DND-41 (cell line): ENCODE measurements around the gene TFF2.

Experiments used
- ATAC-seq: fragments of 200-7000 bp; cut with Tn5 transposase; 3 replicates; pipeline ENCODE4 v1.9.1; 2021; ENCODE audit warnings: low read depth; ENCODE audit not compliant: insufficient read depth
- DNase-seq: peaks from one replicate; pipeline ENCODE4 v3.0.0-alpha.2; 2020
- H2AFZ ChIP-seq: 2 replicates; pipeline ENCODE4 v1.6.0; 2012; ENCODE audit warnings: low read depth, low read length
- H3K27ac ChIP-seq: 2 replicates; pipeline ENCODE4 v1.5.1; 2012; ENCODE audit warnings: low read length, inconsistent platforms
- H3K27me3 ChIP-seq: fragments of 200-600 bp; sonication (generic); 2 replicates; pipeline ENCODE4 v1.6.0; 2012; ENCODE audit warnings: low read length, mild to moderate bottlenecking, inconsistent platforms; ENCODE audit not compliant: insufficient read depth, poor library complexity
- H3K36me3 ChIP-seq: 2 replicates; pipeline ENCODE4 v1.5.1; 2012; ENCODE audit warnings: low read length, inconsistent platforms; ENCODE audit not compliant: insufficient read depth
- H3K4me1 ChIP-seq: 2 replicates; pipeline ENCODE4 v1.5.1; 2012; ENCODE audit warnings: mild to moderate bottlenecking, low read length; ENCODE audit not compliant: insufficient read depth
- H3K4me2 ChIP-seq: 2 replicates; pipeline ENCODE4 v1.6.0; 2012; ENCODE audit warnings: mild to moderate bottlenecking, moderate library complexity, low read length, inconsistent platforms; ENCODE audit not compliant: insufficient read depth
- H3K4me3 ChIP-seq, 2 experiments: fragments of 200-600 bp in 1 of 2; shearing (Covaris generic) in 1 of 2; 2 replicates each; pipeline ENCODE4 v1.5.1; 2012 to 2016; ENCODE audit warnings: inconsistent platforms in 2 of 2, low read length in 2 of 2, mild to moderate bottlenecking in 2 of 2, low read depth in 1 of 2, moderate library complexity in 1 of 2
- H3K79me2 ChIP-seq: 2 replicates; pipeline ENCODE4 v1.6.0; 2012; ENCODE audit warnings: low read length, inconsistent platforms; ENCODE audit not compliant: insufficient read depth
- H3K9ac ChIP-seq: 2 replicates; pipeline ENCODE4 v1.6.0; 2012; ENCODE audit warnings: low read depth, mild to moderate bottlenecking, inconsistent platforms, low read length, moderate library complexity
- H3K9me3 ChIP-seq: 2 replicates; pipeline ENCODE4 v1.5.1; 2012; ENCODE audit warnings: low read length, moderate library complexity, mild to moderate bottlenecking, inconsistent platforms; ENCODE audit not compliant: insufficient read depth, severe bottlenecking
- H4K20me1 ChIP-seq: 2 replicates; pipeline ENCODE4 v1.6.0; 2012; ENCODE audit warnings: low read length; ENCODE audit not compliant: insufficient read depth
- EZH2 ChIP-seq: IDR thresholded peaks from 3 replicates; pipeline ENCODE4 v1.6.1; 2012; ENCODE audit warnings: borderline replicate concordance, low read depth, mild to moderate bottlenecking, moderate library complexity, low read length, inconsistent platforms; ENCODE audit not compliant: severe bottlenecking
- TF ChIP-seq, protein P1 (sequence below): IDR thresholded peaks from 2 replicates; pipeline ENCODE4 v1.5.1; 2012; ENCODE audit warnings: borderline replicate concordance, low read length, moderate library complexity, mild to moderate bottlenecking; ENCODE audit not compliant: poor library complexity, severe bottlenecking; ENCODE audit errors: extremely low read depth

The TFF2 gene

DNA sequence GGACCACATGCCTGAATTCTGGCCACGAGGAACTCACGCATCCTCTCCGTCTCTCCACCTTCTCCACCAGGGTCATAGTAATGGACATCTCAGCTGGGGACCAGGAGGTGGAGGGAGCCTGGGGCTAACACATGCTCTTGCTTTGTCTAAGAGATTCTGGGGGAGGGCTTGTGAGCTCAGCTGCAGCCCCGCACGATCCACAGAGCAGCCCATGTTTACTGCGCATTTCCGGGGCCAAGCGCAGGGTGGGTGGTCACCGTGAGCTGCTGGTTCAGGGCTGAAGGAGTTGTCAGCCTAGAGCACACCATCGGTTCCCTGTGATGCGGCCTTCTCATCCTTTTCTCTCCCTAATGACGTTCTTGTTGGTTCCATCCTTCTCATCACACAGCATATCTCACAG lies 7.5 kb upstream of the TFF2 start:
- Histone ChIP-seq H3K27ac (no peak overlapping the region), H3K9ac (no peak overlapping the region), H3K4me2 (no peak overlapping the region), H3K4me1 (no peaks in the 10 kb centered on the region), H2AFZ (no peak overlapping the region), H3K79me2 (no peaks in the 10 kb centered on the region), H3K9me3 (peaks cover 4% of the 10 kb centered on the region), H4K20me1 (no peaks in the 10 kb centered on the region), H3K4me3 (no peak overlapping the region), H3K27me3 (no peaks in the 10 kb centered on the region), H3K36me3 (no peaks in the 10 kb centered on the region)
- TF ChIP-seq, protein P1, sequence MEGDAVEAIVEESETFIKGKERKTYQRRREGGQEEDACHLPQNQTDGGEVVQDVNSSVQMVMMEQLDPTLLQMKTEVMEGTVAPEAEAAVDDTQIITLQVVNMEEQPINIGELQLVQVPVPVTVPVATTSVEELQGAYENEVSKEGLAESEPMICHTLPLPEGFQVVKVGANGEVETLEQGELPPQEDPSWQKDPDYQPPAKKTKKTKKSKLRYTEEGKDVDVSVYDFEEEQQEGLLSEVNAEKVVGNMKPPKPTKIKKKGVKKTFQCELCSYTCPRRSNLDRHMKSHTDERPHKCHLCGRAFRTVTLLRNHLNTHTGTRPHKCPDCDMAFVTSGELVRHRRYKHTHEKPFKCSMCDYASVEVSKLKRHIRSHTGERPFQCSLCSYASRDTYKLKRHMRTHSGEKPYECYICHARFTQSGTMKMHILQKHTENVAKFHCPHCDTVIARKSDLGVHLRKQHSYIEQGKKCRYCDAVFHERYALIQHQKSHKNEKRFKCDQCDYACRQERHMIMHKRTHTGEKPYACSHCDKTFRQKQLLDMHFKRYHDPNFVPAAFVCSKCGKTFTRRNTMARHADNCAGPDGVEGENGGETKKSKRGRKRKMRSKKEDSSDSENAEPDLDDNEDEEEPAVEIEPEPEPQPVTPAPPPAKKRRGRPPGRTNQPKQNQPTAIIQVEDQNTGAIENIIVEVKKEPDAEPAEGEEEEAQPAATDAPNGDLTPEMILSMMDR = no peak
- no peak for TF ChIP-seq EZH2
- no peak for DNase-seq
- ATAC-seq = no peak

DNA sequence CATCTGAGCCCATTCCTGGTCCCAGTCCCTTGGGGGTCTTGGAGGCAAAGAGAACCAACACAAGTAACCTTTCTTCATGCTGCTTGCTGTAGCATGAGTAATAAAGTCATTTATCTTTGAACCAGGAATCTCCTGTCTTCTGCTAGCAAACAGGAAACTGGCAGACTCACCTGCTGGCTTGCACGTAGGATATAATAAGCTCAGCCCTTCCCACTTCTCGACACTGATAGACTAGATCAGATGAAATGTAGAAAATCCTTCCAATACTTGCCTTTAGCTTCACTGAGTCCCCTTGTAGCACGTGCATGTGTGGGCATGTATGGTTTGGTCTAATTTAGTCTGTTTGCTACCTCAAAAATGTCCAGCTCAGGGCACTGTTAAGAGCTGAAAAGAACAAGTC lies 6.5 kb upstream of the TFF2 start:
- DNase-seq (no peak), ATAC-seq (no peak)
- Histone ChIP-seq H3K9ac (no peak overlapping the region), H3K27me3 (no peaks in the 10 kb centered on the region), H3K79me2 (no peaks in the 10 kb centered on the region), H2AFZ (no peak overlapping the region), H3K4me1 (no peaks in the 10 kb centered on the region), H3K36me3 (no peaks in the 10 kb centered on the region), H3K4me2 (no peak overlapping the region), H3K27ac (no peak overlapping the region), H3K4me3 (no peak overlapping the region), H4K20me1 (no peaks in the 10 kb centered on the region), H3K9me3 (peaks cover 4% of the 10 kb centered on the region)
- no peak for TF ChIP-seq EZH2
- TF ChIP-seq, protein P1 = no peak

DNA sequence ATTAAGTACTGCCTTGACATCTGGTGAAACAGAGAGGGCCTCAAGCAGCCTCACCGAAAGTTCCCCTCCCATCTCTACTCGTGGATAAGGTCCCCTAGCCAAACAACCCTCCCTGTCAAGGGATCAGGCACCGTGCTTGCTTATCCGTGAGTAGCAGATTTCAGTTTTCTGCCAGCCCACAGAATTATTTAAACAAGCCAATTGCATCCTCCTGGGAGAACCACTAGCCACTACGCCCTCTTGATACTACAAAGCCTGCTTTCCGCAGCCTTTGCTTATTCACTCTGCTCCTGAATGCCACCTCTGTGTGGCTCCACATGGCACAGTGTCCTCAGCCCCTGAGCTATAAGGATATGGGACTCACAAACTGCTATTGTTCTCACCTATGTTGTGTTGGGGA lies 5.9 kb upstream of the TFF2 start:
- TF ChIP-seq EZH2 = no peak
- TF ChIP-seq, protein P1 = no peak
- H3K4me3 ChIP-seq = no peak overlapping the region
- H3K9me3 ChIP-seq = peaks cover 4% of the 10 kb centered on the region

DNA sequence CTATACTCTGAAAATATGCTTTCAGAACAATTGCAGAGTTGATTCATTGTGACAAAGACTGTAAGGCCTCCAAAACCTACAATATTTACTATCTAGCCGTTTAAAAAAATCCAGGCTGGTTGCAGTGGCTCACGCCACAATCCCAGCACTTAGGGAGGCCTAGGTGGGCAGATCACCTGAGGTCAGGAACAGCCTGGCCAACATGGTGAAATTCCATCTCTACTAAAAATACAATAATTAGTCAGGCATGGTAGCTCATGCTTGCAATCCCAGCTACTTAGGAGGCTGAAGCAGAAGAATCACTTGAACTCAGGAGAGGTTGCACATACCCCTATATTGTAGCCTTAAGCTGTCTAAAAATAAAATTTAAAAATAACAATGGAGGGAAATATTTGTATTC lies 5.3 kb upstream of the TFF2 start:
- Histone ChIP-seq H3K9me3 (peaks cover 4% of the 10 kb centered on the region), H3K4me3 (no peak overlapping the region), H3K36me3 (no peaks in the 10 kb centered on the region), H3K27ac (no peak overlapping the region), H3K79me2 (no peaks in the 10 kb centered on the region), H3K4me1 (no peaks in the 10 kb centered on the region), H4K20me1 (no peaks in the 10 kb centered on the region), H3K27me3 (no peaks in the 10 kb centered on the region), H3K9ac (no peak overlapping the region), H3K4me2 (no peak overlapping the region), H2AFZ (no peak overlapping the region)
- DNase-seq (no peak), ATAC-seq (no peak)
- no peak for TF ChIP-seq EZH2
- TF ChIP-seq, protein P1 = no peak

More for the DNA sequence above, 5.9 kb upstream of the TFF2 start:
- Histone ChIP-seq H3K9ac (no peak overlapping the region), H3K27ac (no peak overlapping the region), H3K27me3 (no peaks in the 10 kb centered on the region), H3K36me3 (no peaks in the 10 kb centered on the region), H4K20me1 (no peaks in the 10 kb centered on the region), H3K79me2 (no peaks in the 10 kb centered on the region), H3K4me2 (no peak overlapping the region), H3K4me1 (no peaks in the 10 kb centered on the region), H2AFZ (no peak overlapping the region)
- ATAC-seq = no peak
- DNase-seq = no peak
